GM23338 (cell line): ENCODE measurements around the gene MOCOS. TPM values are rescaled to one million over a fixed set of nuclear protein-coding genes. Genes with fewer than 3 reads are reported as not detected.

Experiments
- ATAC-seq: fragments of 200-7000 bp; cut with Tn5 transposase; 3 replicates; pipeline ENCODE4 v1.9.1; 2020
- DNase-seq: peaks from one replicate; pipeline ENCODE4 v3.0.0-alpha.2; 2015; ENCODE audit warnings: low spot score
- H2AFZ ChIP-seq: fragments of 200-600 bp; sonication (generic); 2 replicates; pipeline ENCODE4 v1.8.0; 2016; ENCODE audit warnings: antibody characterized with exemption, mild to moderate bottlenecking, moderate library complexity
- H3F3A ChIP-seq: fragments of 200-600 bp; sonication (generic); replicated peaks from 2 replicates; pipeline ENCODE4 v1.8.0; 2017; ENCODE audit warnings: antibody characterized with exemption, mixed run types, low read depth
- H3K27ac ChIP-seq: fragments of 200-600 bp; sonication (generic); 2 replicates; pipeline ENCODE4 v1.6.1; 2016; ENCODE audit warnings: low read depth
- H3K27me3 ChIP-seq: fragments of 200-600 bp; sonication (generic); 2 replicates; pipeline ENCODE4 v1.8.0; 2016; ENCODE audit warnings: mild to moderate bottlenecking, mixed run types, moderate library complexity; ENCODE audit not compliant: insufficient read depth
- H3K36me3 ChIP-seq: fragments of 200-600 bp; sonication (generic); 2 replicates; pipeline ENCODE4 v1.8.0; 2016; ENCODE audit warnings: mild to moderate bottlenecking; ENCODE audit not compliant: insufficient read depth
- H3K4me1 ChIP-seq: fragments of 200-600 bp; sonication (generic); 2 replicates; pipeline ENCODE4 v1.8.0; 2016; ENCODE audit warnings: mild to moderate bottlenecking, moderate library complexity; ENCODE audit not compliant: insufficient read depth
- H3K4me2 ChIP-seq: fragments of 200-600 bp; sonication (generic); 2 replicates; pipeline ENCODE4 v1.7.1; 2017; ENCODE audit warnings: mixed run types
- H3K4me3 ChIP-seq: fragments of 200-600 bp; sonication (generic); 2 replicates; pipeline ENCODE4 v1.6.1; 2016; ENCODE audit warnings: mixed run types
- H3K79me2 ChIP-seq: fragments of 200-600 bp; sonication (generic); replicated peaks from 2 replicates; pipeline ENCODE4 v1.8.0; 2017; ENCODE audit warnings: mild to moderate bottlenecking; ENCODE audit not compliant: insufficient read depth
- H3K9me2 ChIP-seq: fragments of 200-600 bp; sonication (generic); 2 replicates; pipeline ENCODE4 v1.8.0; 2017; ENCODE audit not compliant: insufficient read depth
- H4K20me1 ChIP-seq: fragments of 200-600 bp; sonication (generic); replicated peaks from 2 replicates; pipeline ENCODE4 v1.8.0; 2017; ENCODE audit warnings: mild to moderate bottlenecking; ENCODE audit not compliant: insufficient read depth
- H3K27ac Mint-ChIP-seq: 2 replicates; pipeline ENCODE4 v1.8.0; 2020; ENCODE audit warnings: inconsistent platforms, mild to moderate bottlenecking, moderate library complexity, mixed read lengths
- H3K27me3 Mint-ChIP-seq: 3 replicates; pipeline ENCODE4 v1.8.0; 2022; ENCODE audit warnings: low read depth, mild to moderate bottlenecking, moderate library complexity, mixed read lengths, inconsistent platforms; ENCODE audit not compliant: insufficient read depth, poor library complexity
- H3K36me3 Mint-ChIP-seq: 3 replicates; pipeline ENCODE4 v1.8.0; 2021; ENCODE audit warnings: low read depth, mild to moderate bottlenecking, inconsistent platforms, moderate library complexity, mixed read lengths
- H3K4me1 Mint-ChIP-seq: 3 replicates; pipeline ENCODE4 v1.8.0; 2020; ENCODE audit warnings: mild to moderate bottlenecking, inconsistent platforms, mixed read lengths
- H3K4me3 Mint-ChIP-seq: 3 replicates; pipeline ENCODE4 v1.8.0; 2021; ENCODE audit warnings: moderate library complexity, mild to moderate bottlenecking, inconsistent platforms, mixed read lengths
- H3K9me3 Mint-ChIP-seq: 3 replicates; pipeline ENCODE4 v1.8.0; 2020; ENCODE audit warnings: moderate library complexity, mild to moderate bottlenecking, inconsistent platforms, mixed read lengths
- EZH2 ChIP-seq: fragments of 200-600 bp; sonication (generic); IDR thresholded peaks from one replicate; pipeline ENCODE4 v1.8.0; 2017; ENCODE audit warnings: antibody characterized with exemption, mild to moderate bottlenecking, low read depth; ENCODE audit not compliant: unreplicated experiment
- EZH2phosphoT487 ChIP-seq: fragments of 200-600 bp; sonication (generic); IDR thresholded peaks from one replicate; pipeline ENCODE4 v1.8.1; 2018; ENCODE audit warnings: antibody characterized with exemption; ENCODE audit not compliant: unreplicated experiment
- ZNF331 ChIP-seq: fragments of 250-450 bp; sonication (Bioruptor Pico); IDR thresholded peaks from 2 replicates; pipeline ENCODE4 v1.5.0; 2020; ENCODE audit warnings: low read depth, mild to moderate bottlenecking, moderate library complexity
- polyA plus RNA-seq: library from polyadenylated mRNA; unstranded; fragments of >200 nt; fragmentation: Nextera tagmentation; extraction: Ambion mirVana; gene quantifications from 2 replicates; pipeline ENCODE4 v1.2.1, GENCODE V29; 2016
- total RNA-seq: library from RNA; depleted of rRNA; stranded (reverse); fragments of >200 nt; shearing (Covaris generic); gene quantifications from 2 replicates; pipeline ENCODE4 v1.2.3, GENCODE V29; 2014
- TF ChIP-seq, protein P1 (sequence below): fragments of 250-450 bp; sonication (Bioruptor Pico); IDR thresholded peaks from 2 replicates; pipeline ENCODE4 v1.5.0; 2020; ENCODE audit warnings: mild to moderate bottlenecking, moderate library complexity
- TF ChIP-seq, protein P2 (sequence below): IDR thresholded peaks from one replicate; pipeline ENCODE4 v1.6.1; 2018; ENCODE audit warnings: antibody characterized with exemption; ENCODE audit not compliant: unreplicated experiment
- TF ChIP-seq, protein P3 (sequence below), 2 experiments: fragments of 200-600 bp in 1 of 2; sonication (generic) in 1 of 2; conservative IDR thresholded peaks; 2 replicates each; pipeline versions ENCODE4 v1.5.1 to v1.6.1; 2016 to 2017; ENCODE audit warnings: antibody characterized with exemption in 2 of 2, low read depth in 2 of 2, mild to moderate bottlenecking in 2 of 2, moderate library complexity in 1 of 2
- TF ChIP-seq, protein P4 (sequence below): IDR thresholded peaks from 2 replicates; pipeline ENCODE4 v1.6.1; 2016; ENCODE audit warnings: antibody characterized with exemption

MOCOS gene
- total and polyA plus RNA-seq, 2 experiments from 2014 or later = 3.9 to 7.2 TPM

DNA sequence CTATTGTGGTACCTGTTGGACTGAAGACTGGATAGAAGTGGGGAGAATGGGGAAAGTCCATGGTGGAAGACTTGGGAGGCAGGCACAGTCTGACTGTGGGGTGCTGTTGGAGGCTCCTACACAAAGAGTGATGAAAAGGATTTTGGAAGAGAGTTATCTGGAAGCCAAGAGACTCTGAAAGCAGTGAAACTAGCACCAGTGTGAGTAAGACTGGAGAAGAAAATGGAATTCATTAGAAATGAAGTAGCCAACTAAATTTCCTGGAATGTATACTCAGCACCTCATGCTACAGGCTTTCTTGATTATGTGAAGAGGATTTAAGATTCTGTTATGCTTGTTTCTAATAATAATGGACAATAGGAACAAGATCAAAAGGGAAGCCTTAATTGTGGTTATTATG is 29.9 kb upstream of the MOCOS start (continued):
- TF ChIP-seq, protein P1, sequence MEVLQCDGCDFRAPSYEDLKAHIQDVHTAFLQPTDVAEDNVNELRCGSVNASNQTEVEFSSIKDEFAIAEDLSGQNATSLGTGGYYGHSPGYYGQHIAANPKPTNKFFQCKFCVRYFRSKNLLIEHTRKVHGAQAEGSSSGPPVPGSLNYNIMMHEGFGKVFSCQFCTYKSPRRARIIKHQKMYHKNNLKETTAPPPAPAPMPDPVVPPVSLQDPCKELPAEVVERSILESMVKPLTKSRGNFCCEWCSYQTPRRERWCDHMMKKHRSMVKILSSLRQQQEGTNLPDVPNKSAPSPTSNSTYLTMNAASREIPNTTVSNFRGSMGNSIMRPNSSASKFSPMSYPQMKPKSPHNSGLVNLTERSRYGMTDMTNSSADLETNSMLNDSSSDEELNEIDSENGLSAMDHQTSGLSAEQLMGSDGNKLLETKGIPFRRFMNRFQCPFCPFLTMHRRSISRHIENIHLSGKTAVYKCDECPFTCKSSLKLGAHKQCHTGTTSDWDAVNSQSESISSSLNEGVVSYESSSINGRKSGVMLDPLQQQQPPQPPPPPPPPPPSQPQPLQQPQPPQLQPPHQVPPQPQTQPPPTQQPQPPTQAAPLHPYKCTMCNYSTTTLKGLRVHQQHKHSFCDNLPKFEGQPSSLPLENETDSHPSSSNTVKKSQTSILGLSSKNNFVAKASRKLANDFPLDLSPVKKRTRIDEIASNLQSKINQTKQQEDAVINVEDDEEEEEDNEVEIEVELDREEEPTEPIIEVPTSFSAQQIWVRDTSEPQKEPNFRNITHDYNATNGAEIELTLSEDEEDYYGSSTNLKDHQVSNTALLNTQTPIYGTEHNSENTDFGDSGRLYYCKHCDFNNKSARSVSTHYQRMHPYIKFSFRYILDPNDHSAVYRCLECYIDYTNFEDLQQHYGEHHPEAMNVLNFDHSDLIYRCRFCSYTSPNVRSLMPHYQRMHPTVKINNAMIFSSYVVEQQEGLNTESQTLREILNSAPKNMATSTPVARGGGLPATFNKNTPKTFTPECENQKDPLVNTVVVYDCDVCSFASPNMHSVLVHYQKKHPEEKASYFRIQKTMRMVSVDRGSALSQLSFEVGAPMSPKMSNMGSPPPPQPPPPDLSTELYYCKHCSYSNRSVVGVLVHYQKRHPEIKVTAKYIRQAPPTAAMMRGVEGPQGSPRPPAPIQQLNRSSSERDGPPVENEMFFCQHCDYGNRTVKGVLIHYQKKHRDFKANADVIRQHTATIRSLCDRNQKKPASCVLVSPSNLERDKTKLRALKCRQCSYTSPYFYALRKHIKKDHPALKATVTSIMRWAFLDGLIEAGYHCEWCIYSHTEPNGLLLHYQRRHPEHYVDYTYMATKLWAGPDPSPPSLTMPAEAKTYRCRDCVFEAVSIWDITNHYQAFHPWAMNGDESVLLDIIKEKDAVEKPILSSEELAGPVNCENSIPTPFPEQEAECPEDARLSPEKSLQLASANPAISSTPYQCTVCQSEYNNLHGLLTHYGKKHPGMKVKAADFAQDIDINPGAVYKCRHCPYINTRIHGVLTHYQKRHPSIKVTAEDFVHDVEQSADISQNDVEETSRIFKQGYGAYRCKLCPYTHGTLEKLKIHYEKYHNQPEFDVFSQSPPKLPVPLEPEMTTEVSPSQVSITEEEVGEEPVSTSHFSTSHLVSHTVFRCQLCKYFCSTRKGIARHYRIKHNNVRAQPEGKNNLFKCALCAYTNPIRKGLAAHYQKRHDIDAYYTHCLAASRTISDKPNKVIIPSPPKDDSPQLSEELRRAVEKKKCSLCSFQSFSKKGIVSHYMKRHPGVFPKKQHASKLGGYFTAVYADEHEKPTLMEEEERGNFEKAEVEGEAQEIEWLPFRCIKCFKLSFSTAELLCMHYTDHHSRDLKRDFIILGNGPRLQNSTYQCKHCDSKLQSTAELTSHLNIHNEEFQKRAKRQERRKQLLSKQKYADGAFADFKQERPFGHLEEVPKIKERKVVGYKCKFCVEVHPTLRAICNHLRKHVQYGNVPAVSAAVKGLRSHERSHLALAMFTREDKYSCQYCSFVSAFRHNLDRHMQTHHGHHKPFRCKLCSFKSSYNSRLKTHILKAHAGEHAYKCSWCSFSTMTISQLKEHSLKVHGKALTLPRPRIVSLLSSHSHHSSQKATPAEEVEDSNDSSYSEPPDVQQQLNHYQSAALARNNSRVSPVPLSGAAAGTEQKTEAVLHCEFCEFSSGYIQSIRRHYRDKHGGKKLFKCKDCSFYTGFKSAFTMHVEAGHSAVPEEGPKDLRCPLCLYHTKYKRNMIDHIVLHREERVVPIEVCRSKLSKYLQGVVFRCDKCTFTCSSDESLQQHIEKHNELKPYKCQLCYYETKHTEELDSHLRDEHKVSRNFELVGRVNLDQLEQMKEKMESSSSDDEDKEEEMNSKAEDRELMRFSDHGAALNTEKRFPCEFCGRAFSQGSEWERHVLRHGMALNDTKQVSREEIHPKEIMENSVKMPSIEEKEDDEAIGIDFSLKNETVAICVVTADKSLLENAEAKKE = no peak
- TF ChIP-seq, protein P2, sequence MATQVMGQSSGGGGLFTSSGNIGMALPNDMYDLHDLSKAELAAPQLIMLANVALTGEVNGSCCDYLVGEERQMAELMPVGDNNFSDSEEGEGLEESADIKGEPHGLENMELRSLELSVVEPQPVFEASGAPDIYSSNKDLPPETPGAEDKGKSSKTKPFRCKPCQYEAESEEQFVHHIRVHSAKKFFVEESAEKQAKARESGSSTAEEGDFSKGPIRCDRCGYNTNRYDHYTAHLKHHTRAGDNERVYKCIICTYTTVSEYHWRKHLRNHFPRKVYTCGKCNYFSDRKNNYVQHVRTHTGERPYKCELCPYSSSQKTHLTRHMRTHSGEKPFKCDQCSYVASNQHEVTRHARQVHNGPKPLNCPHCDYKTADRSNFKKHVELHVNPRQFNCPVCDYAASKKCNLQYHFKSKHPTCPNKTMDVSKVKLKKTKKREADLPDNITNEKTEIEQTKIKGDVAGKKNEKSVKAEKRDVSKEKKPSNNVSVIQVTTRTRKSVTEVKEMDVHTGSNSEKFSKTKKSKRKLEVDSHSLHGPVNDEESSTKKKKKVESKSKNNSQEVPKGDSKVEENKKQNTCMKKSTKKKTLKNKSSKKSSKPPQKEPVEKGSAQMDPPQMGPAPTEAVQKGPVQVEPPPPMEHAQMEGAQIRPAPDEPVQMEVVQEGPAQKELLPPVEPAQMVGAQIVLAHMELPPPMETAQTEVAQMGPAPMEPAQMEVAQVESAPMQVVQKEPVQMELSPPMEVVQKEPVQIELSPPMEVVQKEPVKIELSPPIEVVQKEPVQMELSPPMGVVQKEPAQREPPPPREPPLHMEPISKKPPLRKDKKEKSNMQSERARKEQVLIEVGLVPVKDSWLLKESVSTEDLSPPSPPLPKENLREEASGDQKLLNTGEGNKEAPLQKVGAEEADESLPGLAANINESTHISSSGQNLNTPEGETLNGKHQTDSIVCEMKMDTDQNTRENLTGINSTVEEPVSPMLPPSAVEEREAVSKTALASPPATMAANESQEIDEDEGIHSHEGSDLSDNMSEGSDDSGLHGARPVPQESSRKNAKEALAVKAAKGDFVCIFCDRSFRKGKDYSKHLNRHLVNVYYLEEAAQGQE = no peak

DNA sequence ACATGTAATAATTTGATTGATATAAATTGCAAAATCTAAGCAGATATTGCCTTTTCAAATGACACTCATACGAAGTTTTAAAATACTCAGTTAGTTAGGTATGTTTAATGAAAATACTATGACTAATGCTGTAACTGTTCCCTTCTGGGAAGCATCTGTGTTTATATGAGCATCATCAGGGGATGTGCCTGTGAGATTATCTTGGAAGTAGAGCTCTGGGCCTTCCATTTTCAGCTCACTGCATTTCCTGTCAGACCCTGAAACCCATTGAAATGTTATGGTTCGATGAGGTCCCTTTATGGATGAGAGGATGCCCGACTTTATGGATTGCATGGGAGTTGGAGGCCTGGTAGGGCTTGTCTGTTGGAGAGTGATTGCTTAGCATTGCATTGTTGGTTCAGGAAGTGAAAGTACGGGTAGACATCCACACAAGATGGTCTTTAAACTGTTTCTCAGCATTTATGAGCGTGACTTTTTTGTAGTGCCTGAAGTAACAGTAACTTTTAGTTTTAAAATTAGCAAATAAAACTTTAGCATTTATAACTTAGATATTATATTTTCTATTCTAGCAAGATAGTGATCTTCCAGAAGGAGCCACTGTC is 28.9 kb upstream of the MOCOS start:
- no peak for DNase-seq
- TF ChIP-seq, protein P3, sequence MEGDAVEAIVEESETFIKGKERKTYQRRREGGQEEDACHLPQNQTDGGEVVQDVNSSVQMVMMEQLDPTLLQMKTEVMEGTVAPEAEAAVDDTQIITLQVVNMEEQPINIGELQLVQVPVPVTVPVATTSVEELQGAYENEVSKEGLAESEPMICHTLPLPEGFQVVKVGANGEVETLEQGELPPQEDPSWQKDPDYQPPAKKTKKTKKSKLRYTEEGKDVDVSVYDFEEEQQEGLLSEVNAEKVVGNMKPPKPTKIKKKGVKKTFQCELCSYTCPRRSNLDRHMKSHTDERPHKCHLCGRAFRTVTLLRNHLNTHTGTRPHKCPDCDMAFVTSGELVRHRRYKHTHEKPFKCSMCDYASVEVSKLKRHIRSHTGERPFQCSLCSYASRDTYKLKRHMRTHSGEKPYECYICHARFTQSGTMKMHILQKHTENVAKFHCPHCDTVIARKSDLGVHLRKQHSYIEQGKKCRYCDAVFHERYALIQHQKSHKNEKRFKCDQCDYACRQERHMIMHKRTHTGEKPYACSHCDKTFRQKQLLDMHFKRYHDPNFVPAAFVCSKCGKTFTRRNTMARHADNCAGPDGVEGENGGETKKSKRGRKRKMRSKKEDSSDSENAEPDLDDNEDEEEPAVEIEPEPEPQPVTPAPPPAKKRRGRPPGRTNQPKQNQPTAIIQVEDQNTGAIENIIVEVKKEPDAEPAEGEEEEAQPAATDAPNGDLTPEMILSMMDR (conservative IDR thresholded peaks at IDR 0.05; ENCODE audit: low read depth in 2 of 2) = no peak
- no peak for TF ChIP-seq EZH2phosphoT487
- TF ChIP-seq, protein P4, sequence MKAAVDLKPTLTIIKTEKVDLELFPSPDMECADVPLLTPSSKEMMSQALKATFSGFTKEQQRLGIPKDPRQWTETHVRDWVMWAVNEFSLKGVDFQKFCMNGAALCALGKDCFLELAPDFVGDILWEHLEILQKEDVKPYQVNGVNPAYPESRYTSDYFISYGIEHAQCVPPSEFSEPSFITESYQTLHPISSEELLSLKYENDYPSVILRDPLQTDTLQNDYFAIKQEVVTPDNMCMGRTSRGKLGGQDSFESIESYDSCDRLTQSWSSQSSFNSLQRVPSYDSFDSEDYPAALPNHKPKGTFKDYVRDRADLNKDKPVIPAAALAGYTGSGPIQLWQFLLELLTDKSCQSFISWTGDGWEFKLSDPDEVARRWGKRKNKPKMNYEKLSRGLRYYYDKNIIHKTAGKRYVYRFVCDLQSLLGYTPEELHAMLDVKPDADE = no peak
- no peak for TF ChIP-seq ZNF331 (CRISPR knock-in tag)
- TF ChIP-seq, protein P2 = no peak
- TF ChIP-seq EZH2 = no peak

More for the DNA sequence above, 28.9 kb upstream of the MOCOS start:
- Histone ChIP-seq H3K27me3 (no peaks in the 10 kb centered on the region), H3K4me2 (no peak overlapping the region), H3K36me3 (peaks cover 76% of the 10 kb centered on the region), H4K20me1 (peaks cover 8% of the 10 kb centered on the region; the same call in 1 of the 2 replicates), H3F3A (no peaks in the 10 kb centered on the region), H3K4me1 (no peaks in the 10 kb centered on the region), H3K27ac (no peak overlapping the region), H3K9me2 (no peaks in the 10 kb centered on the region), H2AFZ (no peak overlapping the region), H3K79me2 (peaks cover 2% of the 10 kb centered on the region), H3K4me3 (no peak overlapping the region)
- Mint-ChIP-seq H3K36me3 (peaks cover 77% of the 10 kb centered on the region), H3K27me3 (no peaks in the 10 kb centered on the region), H3K27ac (no peak overlapping the region), H3K9me3 (no peaks in the 10 kb centered on the region), H3K4me1 (no peaks in the 10 kb centered on the region; the same call in 2 of the 3 replicates), H3K4me3 (no peak overlapping the region)
- no peak for ATAC-seq
